ENCODE measurements around the gene FBXO17.
A peak's percentile ranks its signal among the peaks of the same experiment; 100 is the strongest.

FBXO17 gene

GRCh38 chr19:38912600-38913514, 62.7 kb downstream of the FBXO17 start:
- no peak for DNase-seq

DNA sequence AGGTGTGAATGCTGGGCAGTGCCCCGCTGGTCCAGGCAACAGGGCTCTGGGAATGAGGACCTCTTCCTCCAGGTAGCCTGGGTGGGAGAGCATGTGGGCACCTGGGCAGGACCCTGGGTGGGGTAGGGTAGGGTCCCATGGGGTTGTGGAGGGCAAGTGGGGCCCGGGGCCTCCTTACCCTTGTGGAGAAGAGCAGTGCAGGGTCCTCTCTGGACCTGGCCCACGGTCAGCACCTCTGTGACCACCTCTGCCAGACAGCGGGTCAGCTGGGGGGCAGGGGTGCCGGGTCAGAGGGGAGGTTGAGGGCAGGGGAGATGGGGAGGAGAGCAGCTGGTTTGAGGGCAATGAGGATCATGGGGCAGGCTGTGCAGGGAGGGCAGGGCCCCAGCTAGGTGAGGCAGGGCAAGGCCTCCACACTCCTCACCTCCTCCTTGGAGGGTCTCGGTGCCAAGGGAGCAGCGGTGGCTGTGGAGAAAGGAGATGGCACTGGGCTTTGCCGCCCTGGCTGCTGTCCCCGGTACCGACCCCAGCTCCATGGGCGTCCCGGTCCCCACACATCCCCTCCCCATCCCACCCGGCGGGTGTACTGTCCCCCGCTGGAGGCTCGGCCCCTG, 64.0 kb downstream of the FBXO17 start:
- DNase-seq: no peak

- no peak for DNase-seq
These were observed 65.1 kb downstream of the FBXO17 start for GRCh38 chr19:38910488-38910887.

DNA sequence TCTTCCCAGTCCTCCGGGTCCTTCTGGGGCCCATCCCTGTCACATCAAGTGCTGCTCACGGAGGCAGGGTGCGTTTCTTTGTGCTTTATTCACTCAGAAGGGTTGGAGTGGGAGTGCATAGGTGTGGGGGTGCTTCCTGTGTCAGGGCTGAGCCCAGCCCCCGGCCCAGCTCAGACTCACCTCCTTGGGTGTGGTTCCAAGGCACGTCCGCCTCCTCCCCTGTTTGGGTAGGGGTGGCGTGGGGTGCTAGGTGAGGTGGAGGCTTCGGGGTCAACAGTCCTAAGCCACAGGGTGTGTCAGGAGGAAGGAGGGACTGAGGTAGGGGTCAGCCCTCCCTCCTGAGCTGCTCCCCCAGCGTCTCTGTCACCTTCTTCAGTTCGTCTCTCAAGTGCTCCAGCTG, 66.6 kb downstream of the FBXO17 start:
- DNase-seq: no peak

- DNase-seq: no peak
These were observed 67.9 kb downstream of the FBXO17 start for GRCh38 chr19:38907670-38908069.

- no peak for DNase-seq
These were observed 68.3 kb downstream of the FBXO17 start for GRCh38 chr19:38907227-38907626.

DNA sequence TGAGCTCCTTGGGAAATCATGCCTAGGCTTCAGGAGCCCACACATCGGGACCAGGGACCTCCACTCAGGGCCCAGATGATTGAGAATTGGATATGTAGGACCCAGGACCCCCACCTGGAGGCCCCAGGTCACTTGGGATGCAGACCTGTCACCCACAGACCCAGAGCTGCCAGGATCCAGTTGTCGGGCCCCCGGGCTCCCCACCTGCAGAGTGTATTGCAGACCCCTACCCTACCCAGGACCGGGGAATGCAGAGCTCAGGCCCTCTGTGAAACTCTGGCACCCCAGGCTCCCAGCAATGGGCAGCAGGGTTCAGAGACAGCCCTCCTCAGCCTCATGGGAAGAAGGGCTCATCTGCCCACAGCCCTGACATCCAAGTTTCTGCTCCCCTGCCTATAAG, 69.9 kb downstream of the FBXO17 start:
- DNase-seq: no peak

- DNase-seq: no peak
These were observed 70.7 kb downstream of the FBXO17 start for GRCh38 chr19:38904581-38905539.

- DNase-seq: no peak
These were observed 73.9 kb downstream of the FBXO17 start for GRCh38 chr19:38901683-38902082.

DNA sequence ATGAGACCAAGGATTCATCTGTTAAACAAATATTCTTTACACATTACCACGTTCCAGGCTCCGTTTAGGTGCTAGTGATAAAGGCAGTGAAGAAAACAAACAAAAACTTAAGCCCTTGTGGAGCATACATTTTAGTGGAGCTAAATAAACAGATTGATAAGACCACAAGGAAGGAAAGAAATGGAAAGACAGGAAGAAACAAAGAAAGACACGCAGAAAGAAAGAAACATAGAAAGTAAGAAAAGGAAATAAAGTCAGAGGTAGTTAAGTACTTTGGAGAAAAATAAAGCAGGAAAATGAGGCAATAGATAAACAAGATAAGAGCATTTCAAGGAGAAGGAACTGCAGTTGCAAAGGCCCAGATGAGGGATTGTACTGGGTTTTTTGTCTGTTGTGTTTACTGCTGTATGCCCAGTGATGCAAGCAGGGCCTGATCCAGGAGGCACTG, 74.8 kb downstream of the FBXO17 start:
- peak; percentile 58 for DNase-seq

GRCh38 chr19:38900202-38900629, 75.3 kb downstream of the FBXO17 start:
- DNase-seq: no peak

- DNase-seq: peak; percentile 100
These were observed 75.9 kb downstream of the FBXO17 start, which contains the start of the genes NFKBIB and SIRT2 for GRCh38 chr19:38899447-38900201. TSS of gene NFKBIB (plus strand) at chr19:38899969. CDS start at chr19:38900033, 64 bp downstream. TSS of gene SIRT2 (minus strand) at chr19:38899618. CDS start at chr19:38899521, 97 bp downstream.

- DNase-seq: peak; percentile 56
These were observed 76.6 kb downstream of the FBXO17 start for GRCh38 chr19:38898788-38899446.

- no peak for DNase-seq
These were observed 80.6 kb downstream of the FBXO17 start for GRCh38 chr19:38894968-38895367.

GRCh38 chr19:38893341-38893771, 82.2 kb downstream of the FBXO17 start:
- DNase-seq: no peak

GRCh38 chr19:38892841-38893240, 82.7 kb downstream of the FBXO17 start:
- DNase-seq: peak; percentile 41

DNA sequence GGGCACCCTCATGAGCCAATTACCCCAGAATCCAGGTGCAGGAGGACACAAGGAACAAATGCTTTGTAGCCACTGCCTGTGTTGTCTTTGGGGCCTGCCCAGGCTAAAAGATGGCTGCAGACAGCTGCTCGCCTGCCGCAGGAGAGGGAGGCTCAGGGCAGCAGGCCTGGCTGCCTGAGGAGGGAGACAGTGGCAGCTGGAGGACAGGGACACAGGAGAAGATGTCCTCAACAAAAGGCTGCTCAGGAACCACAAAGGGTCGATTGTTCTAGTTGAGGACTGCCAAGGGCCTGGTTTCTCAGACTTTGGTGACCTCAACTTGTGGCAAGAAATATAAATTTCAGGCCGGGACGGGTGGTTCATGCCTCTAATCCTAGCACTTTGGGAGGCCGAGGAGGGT, 83.8 kb downstream of the FBXO17 start:
- no peak for DNase-seq
